HG02852 (cell line): Measurements from ENCODE around the gene TIMM10.
A peak's percentile ranks its signal among the peaks of the same experiment; 100 is the strongest.

Source experiments
- ATAC-seq: cut with Tn5 transposase; IDR thresholded peaks from one replicate; pipeline ENCODE4 v1.9.1; 2021; ENCODE audit warnings: mild to moderate bottlenecking, moderate library complexity; ENCODE audit not compliant: unreplicated experiment

TIMM10 gene, protein sequence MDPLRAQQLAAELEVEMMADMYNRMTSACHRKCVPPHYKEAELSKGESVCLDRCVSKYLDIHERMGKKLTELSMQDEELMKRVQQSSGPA

DNA sequence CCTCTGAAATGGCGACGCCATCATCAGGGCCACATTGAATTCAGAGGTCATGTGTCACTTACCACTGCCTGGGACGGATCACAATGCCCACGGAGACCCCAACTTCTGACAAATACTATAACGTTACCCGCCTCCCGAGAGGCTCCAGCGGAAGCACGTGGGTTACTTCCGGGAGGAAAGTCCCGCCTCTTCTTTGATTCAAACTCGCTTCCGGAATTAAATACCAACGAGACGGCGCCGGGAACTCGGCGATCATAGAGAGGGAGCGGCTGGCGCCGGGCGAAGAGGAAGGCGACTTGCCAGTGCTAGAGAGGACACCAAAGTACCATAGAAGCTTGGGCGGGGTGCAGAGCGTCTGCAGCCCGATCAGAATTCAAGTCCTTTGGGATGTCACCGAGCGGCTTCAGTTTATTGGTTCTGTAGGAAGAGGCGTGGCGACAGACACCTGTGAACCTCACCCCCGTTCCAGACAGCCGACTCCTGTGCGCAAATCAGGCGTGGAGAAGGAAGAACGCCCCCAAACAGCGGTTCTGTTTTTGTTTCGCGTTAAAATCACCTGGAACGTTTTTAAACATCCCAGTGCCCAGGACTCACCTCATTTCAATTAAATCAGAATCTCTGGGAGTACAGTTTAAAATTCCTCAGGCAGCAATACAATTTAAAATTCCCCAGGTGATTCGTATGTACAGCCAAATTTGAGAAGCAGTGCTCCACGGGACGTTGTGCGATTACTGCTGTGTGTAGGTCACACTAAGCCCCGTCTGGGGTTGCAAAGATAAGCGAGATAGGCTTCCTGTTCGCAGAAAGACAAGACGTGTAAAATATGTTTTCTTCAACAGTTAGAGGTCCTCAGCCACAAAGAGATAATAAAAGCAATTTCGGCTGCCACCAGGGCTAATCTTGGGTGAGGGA lies at the start of gene TIMM10:
TIMM10 (minus strand) TSS at position 159 of the 912 bp plus-strand sequence. CDS start 565 bp downstream, outside the sequence.
- peak; percentile 99 for ATAC-seq

DNA sequence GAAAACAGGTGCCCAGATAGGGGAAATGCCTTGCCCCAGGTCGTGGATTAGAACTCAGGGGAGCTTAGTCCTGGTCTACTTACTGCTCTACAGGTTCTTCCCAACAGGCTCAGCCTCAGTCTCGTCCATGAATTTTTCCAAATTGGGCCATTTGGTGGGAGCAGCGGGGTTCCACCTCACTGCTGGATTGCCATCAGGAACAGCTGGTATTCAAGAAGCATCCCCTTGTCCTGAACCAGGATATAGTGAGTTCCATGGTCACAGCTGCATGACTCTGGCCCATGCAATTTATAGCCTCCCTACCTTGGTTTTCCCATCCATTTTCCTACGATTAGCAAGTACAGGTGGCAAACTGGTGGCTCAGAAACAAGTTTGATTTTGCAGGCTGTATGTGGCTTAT lies 43.5 kb upstream of the TIMM10 start:
- ATAC-seq, result no peak

DNA sequence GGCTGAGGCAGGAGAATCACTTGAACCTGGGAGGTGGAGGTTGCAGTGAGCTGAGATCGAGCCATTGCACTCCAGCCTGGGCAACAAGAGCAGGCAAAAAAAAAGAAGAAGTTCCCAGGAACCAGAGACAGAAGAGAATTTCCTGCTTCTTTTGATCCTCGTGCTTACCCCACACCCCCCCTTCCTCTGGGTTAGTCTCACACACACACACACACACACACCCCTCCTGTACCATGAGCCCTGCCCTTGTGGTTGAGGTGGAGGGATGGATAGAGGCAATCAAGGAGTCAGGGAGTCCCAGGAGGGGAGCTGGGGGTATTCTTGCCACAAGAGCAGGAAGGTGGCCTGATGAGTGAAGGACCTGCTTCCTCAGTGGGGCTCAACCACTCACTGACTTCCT lies 41.1 kb upstream of the TIMM10 start:
- ATAC-seq, result no peak

DNA sequence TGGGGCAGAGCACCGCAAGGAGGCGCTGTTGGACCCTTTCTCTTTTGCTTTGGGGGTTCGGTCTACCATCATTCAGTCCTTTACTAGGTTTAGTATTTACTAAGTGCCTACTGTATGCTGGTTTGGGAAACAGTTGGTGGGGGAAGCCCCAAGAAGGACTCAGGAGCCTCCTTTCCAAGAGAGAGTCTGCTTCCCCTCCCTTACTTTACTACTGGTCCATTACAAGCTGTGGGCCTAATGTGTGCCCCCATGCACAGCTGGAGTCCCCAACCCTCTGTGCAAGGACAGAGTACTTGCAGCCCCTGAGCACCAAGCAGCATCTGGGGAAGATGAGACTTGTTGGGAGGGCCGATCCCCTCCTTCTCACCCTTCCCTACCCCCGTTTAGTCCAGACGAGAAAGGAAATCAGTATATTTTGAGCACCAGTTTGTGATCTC lies 37.8 kb upstream of the TIMM10 start:
- no peak for ATAC-seq

DNA sequence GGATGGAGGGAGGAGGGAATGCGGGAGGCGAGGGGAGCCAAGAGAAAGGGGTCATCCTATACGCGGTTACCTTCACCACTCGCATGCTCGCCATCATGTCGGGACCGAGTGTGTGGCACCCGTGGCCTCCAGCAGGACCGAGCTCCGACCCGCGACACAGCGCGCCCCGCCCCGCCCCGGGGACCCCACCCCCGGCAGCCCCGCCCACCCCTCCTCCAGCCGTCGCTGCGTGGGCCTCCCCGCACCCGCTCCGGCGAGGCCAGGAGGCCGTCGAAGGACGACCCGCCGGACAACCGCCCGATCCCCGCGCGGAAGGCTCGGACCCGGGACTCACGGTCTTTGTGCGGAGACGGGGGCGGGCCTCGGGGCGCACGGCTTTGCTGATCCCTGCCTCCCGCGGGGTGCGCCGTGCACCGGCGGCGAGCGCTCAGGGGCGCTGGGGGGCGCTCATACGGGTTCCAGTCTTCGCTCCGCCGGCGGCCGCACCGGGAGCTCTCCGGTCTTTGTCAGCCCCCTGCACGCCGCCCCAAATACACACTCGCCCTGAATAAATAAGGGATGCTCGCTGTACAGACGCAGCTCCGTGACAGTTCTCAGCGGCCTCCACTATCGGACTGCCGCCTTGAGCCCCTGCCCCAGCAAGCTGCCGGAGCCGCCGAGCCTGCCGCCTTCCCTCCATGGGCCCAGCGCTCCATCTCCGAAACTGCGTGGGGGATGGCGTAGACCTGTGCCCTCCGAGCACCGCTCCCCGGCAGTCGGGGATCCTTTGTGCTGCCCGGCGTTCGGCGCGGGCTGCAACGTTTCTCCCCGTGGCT lies 37.2 kb upstream of the TIMM10 start, which contains the start of gene UBE2L6:
UBE2L6 (minus strand) TSS at position 158 of the 815 bp plus-strand sequence; CDS start at position 97, 61 bp downstream.
- peak; percentile 74 for ATAC-seq

DNA sequence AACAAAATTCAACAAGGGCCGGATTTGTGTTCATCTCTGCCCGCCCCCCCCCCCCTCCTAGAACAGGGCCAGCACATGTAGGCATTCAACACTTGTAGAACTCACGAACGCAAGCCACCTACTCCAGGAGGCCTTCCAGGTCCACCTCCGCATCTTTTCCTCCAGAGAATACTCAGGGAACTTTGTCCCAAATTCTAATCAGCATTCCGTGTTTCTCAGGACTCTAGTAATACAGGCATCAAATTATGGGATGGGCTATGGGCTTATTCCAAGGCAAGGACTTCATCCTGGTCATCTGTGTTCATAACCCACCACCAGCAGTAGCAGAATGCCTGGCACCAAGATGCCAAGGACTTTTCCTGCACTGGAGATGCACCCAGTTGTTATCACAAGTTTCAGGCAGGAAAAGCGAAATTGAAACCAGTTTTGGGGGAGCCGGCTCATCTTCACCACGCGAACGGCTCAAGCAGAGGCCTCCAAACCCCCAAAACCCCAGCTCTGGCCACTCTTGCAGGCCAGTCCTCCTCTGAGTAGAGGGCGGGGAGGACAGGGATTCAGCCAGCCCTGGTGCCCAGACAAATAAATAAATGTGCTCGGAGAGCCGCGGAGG lies 36.5 kb upstream of the TIMM10 start:
- peak; percentile 4 for ATAC-seq

DNA sequence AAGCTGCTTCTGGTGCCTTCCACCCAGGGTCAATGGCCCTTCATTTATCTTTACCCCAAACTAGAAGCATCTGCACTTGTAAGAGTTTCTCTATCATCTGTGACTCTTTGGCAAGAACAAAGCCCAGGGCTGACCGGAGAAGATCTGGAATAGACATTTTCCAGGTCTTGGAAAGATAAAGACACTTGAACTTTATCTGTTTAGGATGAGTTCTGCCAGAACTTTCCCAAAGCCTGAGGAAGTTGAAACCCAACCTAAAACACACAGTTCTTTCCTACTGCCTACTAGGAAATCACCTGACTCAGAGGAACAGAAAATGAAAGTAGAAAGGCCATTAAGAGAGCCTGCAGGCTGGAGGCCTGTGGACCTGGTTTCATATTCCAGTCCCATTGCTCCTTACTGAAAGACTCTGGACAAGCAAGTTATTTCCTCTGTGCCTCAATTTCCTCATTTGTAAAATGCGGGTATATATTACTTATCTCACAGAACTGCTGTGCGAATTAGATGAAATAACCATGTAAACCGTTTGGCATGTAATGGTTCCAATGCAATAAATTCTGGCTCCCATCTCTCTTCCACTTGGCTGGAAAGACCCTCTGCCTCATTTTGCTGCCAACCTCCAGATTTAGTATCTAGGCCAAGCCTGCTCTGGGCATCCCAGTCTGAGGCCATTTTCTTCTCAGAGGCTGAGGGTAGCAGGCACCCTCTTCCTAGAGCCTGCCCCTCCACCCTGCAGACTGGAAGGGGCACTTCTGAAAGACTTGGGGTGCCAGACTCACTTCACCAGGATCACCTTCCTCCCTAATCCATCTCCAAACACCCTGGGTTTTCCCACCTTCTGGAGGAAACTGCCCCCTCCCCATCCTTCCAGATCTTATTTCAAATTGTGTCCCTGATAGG lies 35.7 kb upstream of the TIMM10 start:
- ATAC-seq, result peak; percentile 63

DNA sequence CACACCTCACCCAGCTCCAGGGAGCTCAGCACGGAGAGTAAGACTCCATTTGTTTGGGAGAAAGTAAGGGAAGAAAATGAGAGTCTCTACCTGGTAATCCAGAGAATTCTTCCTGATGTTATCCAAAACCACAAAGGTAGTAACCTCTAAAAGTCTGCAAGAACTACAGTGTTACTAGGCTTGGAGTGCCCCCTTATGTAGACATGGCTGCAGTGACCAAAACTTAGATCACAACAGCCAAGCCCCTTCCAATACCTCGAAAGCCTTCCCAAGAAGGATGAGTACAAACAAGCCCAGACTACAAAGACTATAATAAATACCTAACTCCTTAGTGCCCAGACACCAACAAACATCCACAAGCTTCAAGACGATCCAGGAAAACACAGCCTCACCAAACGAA lies 32.0 kb upstream of the TIMM10 start:
- ATAC-seq, result no peak

DNA sequence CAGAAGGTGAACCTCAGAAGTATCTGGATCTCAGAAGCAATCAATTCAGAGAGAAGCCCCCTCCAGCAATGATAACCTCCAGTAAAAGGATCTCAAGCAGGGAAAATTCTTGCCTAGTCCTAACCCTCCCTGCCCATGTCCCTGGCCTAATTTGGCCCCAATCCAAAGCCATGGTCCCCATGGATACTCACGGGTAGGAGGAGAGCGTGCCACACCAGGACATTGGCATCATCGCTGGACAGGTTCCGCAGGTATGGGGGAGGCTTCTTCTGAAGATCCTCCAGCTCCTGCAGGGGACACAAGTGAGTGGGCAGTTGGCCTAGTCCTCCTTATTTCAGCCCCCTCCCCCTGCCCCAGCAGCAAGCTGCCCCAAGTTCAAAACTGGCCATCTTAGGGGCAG lies 29.6 kb upstream of the TIMM10 start:
- no peak for ATAC-seq

DNA sequence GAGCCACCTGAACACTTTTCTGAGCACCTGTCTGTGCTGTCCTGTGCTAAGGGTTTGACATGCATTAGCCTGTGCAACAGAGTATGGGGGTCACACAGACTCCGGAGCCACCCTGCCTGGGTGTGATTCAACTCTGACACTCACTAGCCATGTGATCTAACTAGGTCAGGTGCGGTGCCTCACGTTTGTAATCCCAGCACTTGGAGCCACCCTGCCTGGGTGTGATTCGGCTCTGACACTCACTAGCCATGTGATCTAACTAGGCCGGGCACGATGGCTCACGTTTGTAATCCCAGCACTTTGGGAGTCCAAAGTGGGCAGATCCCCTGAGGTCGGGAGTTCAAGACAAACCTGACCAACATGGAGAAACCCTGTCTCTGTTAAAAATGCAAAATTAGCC lies 25.5 kb upstream of the TIMM10 start:
- ATAC-seq, result no peak

DNA sequence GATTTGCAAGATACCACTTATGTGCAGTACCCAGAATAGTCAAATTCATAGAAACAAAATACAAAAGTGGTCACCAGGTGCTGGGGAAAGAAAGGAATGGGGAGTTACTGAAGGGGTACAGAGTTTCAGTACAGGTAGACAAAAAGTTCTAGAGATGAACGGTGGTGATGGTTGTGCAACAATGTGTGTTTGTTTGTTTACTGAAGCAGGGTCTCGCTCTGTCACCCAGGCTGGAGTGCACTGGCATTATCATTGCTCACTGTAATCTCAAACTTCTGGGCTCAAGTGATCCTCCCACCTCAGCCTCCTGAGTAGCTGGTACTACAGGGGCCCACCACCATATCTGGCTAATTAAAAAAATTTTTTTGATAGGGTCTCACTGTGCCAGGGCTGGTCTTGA lies 24.8 kb upstream of the TIMM10 start:
- no peak for ATAC-seq

DNA sequence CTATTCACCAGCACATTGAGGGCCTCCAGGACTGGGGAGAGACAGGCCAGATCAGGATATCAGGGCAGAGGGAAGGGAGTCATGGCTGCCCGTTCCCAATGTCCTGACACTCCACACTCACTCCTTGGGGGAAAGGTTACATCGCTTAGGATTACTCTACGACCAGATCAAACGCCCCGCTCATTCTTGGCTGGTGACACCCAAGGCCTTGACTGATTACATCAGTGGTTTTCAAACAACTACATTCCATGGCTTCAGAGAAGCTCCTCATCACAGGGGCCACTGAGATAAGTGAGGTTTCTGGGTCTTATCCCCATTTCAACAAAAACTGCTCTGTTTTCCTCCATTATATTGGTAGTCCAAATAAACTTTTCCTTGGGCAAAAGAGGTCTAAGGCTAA lies 21.9 kb upstream of the TIMM10 start:
- no peak for ATAC-seq

DNA sequence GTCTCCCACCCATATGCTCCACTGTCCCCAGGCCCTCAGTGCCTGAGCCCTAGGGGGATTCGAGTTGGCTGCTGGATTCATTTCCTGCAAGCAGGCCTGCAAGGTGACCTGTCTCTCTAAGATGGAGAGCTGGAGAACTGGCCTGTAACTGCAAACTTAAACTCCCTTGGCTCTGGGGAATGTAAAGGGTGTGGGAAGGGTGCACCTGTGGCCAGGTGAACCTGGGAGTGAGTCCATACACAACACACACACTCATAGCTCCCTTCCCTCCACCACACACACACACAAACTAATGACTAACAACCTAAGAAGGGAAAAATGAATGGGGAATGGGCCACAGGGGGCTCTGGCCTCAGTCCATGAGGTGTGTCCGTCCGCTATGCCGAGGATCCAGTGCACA lies 21.4 kb upstream of the TIMM10 start:
- ATAC-seq, result no peak

DNA sequence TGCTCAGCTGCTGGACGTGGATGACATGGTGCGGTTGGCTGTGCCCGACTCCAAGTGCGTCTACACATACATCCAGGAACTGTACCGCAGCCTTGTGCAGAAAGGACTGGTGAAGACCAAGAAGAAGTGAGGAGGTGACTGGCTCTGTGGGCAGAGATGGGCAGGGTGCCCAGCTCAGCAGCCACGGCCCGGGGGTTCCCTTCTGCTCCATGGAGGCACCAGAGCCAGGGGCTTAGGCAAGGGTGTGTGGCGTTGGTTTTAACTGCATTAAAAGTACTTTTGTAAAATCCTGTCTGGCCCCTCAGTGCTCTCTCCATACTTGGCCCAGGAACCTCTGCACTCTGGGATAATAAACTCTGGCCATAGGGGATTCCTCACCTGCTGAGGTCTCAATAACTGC lies 19.4 kb upstream of the TIMM10 start:
- no peak for ATAC-seq

DNA sequence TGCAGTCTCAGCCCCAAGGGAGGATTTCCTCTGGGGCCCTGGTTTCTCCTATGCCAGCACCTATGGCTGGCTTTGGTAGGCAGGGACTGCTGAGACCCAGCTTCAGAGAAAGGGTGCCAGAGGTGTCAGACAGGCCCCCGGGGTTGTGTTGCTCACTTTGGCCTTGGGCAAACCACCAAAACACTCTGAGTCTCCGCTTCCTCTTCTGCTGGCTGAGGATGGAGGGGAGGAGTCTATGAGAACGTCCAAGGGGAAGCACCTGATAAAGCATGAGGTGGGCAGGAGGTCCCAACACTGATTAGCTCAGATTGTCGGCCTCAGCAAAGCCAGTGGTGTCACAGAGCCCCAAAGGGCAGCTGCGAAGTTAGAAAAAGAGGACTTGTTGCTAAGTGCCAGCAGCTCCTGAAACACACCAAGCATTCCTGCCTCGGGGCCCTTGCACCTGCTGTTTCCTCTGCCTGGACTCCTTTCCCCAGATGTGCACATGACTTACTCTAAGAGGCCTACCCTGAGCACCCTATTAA lies 17.4 kb upstream of the TIMM10 start:
- peak; percentile 86 for ATAC-seq

DNA sequence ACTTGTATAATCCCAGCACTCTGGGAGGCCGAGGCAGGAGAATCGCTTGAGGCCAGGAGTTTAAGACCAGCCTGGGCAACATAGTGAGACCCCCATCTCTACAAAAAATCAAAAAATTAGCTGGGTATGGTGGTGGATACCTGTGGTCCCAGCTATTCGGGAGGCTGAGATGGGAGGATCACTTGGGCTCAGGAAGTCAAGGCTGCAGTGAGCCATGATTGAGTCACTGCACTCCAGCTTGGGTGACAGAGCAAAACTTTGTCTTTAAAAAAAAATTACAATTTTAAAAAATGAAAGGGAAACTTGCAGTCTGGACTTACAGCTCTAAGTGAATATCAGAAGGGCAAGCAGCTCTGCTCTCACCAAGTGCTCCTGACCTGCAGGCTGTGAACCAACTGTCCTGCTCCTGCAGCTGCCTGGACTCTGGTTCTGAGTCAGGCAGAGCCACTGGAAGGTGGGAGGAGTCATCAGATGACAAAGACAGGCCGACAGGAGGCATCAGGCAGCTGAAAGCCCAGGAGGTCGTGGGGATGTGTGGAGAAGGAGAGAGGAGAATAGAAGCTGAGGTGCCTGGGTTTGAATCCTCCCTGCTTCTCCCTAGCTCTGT lies 16.4 kb upstream of the TIMM10 start:
- ATAC-seq, result peak; percentile 68

DNA sequence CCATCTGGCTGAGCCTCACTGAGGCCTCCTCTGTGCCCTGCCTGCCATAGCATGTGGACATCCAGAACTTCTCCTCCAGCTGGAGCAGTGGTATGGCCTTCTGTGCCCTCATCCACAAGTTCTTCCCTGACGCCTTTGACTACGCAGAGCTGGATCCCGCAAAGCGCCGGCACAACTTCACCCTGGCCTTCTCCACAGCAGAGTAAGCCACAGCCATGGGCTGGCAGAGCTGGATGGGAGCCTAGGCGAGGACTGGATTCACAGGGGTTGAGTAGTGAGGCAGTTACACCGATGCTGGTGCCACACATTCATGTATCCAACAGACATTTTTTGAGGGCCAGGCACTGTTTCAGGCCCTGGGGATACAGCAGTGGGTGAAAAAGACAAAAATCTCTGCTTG lies 15.9 kb upstream of the TIMM10 start:
- no peak for ATAC-seq

DNA sequence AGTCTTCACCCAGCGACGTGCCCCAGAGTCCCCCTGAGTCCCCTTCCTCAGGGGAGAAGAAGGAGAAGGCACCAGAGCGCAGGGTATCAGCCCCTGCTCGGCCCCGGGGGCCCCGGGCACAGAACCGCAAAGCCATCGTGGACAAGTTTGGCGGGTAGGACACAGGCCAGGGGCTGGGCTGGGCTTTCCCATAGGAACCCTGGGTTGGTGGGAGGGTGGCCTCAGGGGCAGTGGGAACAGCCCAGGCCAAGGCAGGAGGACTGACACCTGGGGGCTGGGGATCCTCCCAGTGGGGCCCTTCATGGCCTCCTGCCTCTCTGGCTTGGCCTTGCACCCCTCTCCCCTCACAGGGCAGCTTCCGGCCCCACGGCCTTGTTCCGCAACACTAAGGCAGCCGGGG lies 15.3 kb upstream of the TIMM10 start:
- no peak for ATAC-seq

DNA sequence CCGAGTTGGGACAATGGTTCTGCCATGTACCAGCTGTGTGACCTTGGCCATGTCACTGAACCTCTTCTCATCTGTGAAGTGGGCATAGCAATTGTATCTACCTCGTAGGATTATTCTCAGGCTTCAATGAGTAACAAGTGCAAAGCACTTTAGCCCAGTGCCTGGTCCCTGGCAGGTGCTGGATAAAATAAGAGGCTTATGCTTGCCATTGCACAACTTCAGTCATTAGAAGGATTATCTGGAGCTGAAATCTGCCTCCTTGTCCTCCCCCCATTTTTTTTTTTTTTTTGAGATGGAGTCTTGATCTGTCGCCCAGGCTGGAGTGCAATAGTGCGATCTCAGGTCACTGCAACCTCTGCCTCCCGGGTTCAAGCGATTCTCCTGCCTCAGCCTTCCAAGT lies 14.0 kb upstream of the TIMM10 start:
- ATAC-seq, result no peak
